Tibial nerve (tissue), 4 donors: ENCODE measurements around the gene ZBTB7C.

Experiments used
- CTCF ChIP-seq, 5 experiments: fragments of 200-600 bp in 3 of 5; fragments of 450-650 bp in 2 of 5; sonication (generic) in 3 of 5; IDR thresholded peaks; one replicate each; pipeline ENCODE4 v1.5.1; 2016 to 2019; ENCODE audit warnings: antibody characterized with exemption in 5 of 5, mild to moderate bottlenecking in 3 of 5, moderate library complexity in 2 of 5
- EP300 ChIP-seq, 2 donors: sonication (generic); formaldehyde crosslinking; IDR thresholded peaks; one replicate each; pipeline ENCODE4 v1.6.1; 2017; ENCODE audit warnings: antibody characterized with exemption in 2 of 2, mild to moderate bottlenecking in 1 of 2
- POLR2A ChIP-seq, 2 donors: fragments of 450-650 bp; IDR thresholded peaks; one replicate each; pipeline ENCODE4 v1.6.1; 2017; ENCODE audit warnings: antibody characterized with exemption in 2 of 2, mild to moderate bottlenecking in 2 of 2, moderate library complexity in 2 of 2

- TF ChIP-seq CTCF (IDR thresholded peaks at IDR 0.05) (no peak), EP300 (IDR thresholded peaks at IDR 0.05) (no peak), POLR2A (IDR thresholded peaks at IDR 0.05) (no peak)
Observed at GRCh38 chr18:48074929-48075706, 334.1 kb downstream of the ZBTB7C start.
